Stimulated activated CD4-positive, alpha-beta T cell treated with anti-CD3 and anti-CD28 coated beads, Interleukin-2, amount 100 ng/mL, for 48 hours (primary cell): Measurements from ENCODE around the gene AFF4.
"Not testable (repeated sequence)": the region's sequence is repeated elsewhere in the genome, so short reads cannot be mapped to it uniquely, and the experiment has no call there.

Source experiments
- DNase-seq, 2 donors: peaks; one replicate each; pipeline ENCODE4 v3.0.0-alpha.2; 2020

Gene AFF4

DNA sequence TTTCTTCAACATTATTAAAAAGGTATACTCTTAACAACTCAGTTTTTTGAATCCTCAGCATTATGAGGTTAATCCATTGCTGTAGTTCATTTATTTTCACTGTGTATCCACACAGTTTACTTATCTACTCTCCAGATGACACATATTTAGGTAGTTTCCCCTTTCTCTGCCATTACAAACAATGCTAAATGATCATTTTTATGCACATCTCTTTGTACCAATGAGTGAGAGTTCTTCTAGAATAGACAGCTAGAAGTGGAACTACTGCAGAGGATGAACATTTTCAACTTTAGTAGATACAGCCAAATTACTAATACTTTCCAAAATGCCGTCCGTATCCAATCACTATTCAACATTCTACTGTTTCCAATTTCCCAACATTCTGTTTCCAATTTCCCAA, 11.5 kb downstream of the AFF4 start:
- no peak for DNase-seq

DNA sequence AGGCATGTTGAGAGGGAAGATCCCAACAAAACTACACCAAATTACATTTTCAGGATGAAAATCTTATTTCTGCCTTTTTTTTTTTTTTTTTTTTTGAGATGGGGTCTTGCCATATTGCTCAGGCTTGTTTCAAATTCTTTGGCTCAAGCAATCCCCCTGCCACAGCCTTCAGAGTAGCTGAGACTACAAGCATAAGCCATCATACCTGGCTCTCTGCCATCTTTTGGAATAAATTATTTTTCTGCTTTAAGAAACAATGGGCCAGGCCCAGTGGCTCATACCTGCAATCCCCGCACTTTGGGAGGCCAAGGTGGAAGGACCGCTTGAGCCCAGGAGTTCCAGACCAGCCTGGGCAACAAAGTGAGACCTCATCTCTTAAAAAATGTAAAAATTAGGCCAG, 14.3 kb downstream of the AFF4 start:
- no peak for DNase-seq

DNA sequence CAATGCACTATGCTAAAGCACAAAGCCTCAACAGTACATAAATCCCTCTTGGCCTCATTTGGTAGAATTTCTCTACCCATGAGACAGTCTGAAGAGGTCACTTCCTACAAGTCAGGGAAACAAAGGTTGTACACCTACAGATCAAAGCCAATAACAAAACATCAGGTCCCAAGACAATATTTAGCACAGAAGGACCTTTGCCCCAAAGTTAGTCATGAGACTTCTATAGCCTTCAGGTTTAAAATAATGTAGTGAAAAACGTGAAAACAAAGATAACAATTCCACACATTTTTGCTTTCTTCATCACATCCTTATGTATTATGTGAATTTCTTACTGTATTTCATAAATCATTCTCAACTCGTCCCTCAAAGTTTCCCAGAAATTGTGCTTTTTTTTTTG, 15.8 kb downstream of the AFF4 start:
- DNase-seq = no peak

DNA sequence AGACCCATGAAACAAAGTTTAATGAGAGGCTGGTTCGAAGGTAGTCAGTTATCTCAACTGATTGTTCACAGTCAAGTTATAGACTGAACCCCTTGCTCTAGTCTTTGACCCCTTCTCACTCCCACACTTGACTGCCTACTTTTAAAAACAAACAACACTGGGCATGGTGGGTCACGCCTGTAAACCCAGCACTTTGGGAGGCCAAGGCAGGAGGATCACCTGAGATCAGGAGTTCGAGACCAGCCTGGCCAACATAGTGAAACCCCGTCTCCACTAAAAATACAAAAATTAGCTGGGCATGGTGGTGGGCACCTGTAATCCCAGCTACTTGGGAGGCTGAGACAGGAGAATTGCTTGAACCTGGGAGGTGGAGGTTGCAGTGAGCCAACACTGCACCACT, 18.1 kb downstream of the AFF4 start:
- DNase-seq = not testable (repeated sequence)

DNA sequence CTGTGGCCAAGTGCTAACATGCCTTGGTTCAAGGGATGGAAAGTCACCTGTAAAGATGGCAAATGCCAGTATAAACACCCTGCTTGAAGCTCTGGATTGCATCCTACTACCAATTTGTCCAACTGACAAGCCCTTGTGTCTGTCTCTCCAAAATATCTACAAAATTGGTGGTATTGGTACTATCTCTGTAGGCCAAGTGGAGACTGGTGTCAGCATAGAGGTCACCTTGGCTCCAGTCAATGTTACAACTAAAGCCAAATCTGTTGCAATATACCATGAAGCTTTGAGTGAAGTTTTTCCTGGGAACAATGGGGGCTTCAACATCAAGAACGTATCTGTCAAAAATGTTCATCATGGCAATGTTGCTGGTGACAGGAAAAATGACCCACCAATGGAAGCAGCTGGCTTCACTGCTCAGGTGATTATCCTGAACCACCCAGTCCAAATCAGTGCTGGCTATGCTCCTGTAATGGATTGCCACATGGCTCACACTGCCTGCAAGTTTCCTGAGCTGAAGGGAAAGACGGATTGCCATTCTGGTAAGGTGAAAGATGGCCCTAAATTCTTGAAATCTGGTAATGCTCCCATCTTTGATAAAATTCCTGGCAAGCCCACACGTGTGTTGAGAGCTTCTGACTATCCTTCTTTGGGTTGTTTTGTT, 19.9 kb downstream of the AFF4 start:
- no peak for DNase-seq

DNA sequence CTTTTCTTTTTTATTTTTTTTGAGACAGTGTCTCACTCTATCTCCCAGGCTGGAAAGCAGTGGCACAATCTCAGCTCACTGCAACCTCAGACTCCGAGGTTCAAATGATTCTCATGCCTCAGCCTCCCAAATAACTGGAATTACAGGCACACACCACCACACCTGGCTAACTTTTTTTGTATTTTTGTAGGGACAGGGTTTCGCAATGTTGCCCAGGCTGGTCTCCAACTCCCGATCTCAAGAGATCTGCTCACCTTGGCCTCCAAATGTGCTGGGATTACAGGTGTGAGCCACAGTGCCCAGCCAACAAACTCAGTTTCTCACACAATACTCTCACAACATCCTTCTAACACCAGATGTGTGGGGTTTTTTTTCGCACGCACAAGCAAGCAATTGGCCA, 22.1 kb downstream of the AFF4 start:
- no peak for DNase-seq

DNA sequence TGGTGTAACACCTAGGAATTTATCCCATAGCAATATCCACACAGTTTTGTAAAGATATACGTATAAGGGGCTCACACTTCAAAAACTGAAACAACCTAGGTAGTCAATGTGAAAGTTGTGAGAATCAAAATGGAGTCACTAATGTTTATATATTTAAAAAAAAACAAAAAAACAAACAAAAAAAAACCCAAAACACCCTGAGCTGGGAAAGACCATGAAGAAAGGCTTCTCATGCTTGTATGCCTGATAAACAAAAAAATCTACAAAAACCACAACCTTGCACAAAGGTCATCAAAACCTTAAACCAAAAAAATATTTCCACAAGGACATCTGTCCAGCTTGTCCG, 35.4 kb downstream of the AFF4 start:
- DNase-seq = no peak

DNA sequence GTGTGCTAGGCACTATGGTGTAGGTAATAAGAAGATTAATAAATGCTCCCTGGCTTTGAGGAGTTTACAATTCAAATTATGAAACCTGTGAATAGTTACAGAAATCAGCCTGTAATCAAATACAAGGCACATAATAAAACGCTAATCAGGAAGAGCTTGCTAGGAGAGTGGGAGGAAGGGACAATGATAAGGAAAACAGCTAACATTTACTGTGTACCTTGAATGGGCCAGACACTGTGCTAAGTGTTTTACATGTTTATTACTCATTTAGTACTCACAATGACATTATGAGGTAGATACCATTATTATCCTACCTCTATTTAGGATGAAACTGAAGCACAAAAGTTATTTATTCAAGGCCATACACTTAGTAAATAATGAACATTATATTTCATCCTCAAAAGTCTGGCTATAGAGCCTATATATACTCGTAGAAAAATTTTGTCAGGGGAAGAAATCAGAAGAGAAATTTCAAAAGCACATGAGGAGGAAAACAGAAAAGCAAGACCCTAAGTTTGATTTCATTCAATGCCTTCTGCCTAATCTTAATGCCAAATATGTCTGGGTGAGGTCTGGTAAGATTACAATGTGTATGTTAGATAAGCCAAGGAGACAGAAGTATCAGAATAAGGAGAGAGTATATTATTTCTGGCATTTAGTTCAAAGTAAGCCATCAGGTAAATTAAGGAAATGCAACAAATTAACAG, 35.9 kb downstream of the AFF4 start:
- no peak for DNase-seq

DNA sequence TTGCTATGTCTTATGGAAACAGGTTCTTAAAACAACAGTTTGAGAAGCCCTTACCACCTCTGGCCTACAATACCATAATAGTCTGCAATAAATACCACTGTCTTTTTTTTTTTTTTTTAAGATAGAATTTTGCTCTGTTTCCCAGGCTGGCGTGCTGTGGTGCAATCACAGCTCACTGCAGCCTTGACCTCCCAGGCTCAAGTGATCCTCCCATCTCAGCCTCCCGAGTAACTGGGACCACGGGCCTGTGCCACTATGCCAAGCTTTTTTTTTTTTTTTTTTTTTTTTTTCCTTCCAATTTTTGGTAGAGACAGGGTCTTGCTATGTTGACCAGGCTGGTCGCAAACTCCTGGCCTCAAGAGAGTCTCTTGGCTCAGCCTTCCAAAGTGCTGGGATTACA, 37.0 kb downstream of the AFF4 start:
- DNase-seq = no peak

DNA sequence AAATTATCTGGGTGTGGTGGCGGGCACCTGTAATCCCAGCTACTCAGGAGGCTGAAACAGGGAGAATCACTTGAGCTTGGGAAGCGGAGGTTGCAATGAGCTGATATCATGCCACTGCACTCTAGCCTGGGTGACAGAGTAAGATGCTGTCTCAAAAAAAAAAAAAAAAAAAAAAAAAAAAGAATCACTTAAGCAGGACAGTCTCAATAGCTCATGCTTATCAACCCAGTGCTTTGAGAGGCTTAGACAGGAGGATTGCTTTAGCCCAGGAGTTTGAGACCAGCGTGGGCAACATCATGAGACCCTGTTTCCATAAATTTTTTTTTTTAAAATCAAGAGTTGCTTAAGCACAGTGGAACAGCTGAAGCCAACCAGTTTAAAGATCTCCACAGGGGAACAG, 47.3 kb downstream of the AFF4 start:
- DNase-seq = no peak

DNA sequence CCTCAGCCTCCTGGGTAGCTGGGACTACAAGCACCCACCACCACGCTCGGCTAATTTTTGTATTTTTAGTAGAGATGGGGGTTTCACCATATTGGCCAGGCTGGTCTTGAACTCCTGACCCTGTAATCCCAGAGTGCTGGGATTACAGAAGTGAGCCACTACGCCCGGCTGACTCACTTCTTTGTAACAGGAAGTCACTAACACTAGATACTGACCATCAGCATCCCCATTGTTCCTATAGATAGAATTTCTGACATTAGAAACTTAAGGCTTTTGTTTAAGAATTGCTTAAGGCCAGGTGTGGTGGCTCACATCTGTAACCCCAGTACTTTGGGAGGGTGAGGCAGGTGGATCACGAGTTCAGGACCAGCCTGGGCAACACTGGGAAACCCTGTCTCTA, 47.8 kb downstream of the AFF4 start:
- no peak for DNase-seq

DNA sequence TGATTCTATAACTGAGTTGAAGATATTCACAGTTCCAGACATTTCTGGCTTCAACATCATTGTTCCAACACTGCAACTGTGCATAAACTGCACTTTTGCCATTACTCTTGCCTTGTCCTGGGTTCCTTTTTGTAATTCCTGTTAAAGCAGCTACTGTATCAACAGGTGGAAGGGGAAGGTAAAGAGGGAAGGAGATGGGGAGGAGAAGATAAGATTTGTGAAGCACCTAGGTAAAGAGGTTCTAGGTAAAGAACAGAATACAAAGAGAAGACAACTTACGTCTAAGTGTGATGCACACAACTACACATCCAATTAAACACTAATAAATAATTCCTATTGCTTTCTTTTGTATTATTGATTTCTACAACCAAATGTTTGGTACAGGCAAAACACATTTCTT, 53.7 kb downstream of the AFF4 start:
- no peak for DNase-seq

DNA sequence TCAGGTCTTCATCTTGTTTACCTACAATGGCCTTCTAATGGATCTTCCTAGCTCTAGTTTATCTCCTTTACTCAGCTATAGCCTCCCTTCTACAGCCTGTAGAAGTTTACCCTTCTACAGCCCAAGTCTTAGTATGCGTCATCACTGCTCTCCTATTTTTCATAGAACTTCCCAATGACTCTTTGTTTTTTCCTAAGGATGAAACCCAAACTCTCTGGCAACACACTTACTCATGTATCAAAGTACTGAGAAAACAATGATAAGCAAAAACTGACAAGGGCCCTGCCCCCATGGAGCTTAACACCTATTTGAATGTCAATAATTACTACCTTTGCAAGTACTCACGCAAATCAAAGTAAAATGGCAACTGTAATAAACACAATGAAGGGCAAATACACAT, 56.3 kb downstream of the AFF4 start:
- DNase-seq = no peak

DNA sequence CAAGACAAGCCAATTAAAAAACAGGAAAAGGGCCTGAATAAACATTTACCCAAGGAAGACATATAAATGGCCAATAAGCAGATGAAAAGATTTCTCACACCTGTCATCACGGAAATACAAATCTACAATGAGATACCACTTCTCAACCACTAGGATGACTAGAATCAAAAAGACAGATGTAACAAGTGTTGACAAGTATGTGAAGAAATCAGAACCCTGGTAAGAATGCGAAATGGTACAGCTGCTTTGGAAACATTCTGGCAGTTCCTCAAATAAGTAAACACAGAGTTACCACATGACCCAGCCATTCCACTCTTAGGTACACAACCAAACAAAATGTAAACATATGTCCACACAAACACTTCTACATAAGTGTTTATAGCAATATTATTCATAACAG, 57.5 kb downstream of the AFF4 start:
- no peak for DNase-seq

DNA sequence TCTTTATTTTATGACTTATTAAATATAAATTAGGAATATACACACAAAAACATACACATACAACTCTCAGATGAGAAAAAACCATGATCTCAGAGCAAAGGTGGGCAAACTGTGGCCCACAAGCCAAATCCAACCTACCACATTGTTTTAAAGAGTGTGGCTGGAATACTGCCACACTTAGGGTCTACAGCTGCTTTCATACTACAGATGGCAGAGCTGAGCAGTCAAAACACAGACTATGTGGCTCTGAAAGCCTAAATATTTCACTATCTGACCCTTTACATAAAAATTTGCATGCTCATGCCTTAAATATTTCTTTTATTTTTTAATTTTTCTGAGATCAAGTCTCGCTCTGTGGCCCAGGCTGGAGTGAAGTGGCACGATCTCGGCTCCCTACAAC, 61.7 kb downstream of the AFF4 start:
- DNase-seq = no peak

DNA sequence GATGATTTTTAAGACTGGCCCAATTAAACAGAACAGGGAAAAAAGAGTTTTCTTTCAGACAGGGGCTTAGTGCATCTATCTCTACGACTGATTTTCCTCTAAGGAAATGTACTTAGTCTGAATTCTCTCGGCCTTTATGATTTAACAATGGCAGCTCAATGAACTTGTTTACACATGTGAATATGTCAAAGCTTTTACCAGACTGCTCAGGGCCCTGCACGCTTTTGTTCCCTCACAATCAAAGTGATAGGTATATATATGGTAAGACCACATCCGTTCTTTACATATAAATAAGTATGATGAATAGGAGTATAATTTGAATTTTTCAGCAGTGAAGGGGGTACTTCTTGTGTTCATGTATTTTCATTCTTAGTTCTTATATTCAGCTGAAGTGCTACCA, 62.4 kb downstream of the AFF4 start:
- no peak for DNase-seq

DNA sequence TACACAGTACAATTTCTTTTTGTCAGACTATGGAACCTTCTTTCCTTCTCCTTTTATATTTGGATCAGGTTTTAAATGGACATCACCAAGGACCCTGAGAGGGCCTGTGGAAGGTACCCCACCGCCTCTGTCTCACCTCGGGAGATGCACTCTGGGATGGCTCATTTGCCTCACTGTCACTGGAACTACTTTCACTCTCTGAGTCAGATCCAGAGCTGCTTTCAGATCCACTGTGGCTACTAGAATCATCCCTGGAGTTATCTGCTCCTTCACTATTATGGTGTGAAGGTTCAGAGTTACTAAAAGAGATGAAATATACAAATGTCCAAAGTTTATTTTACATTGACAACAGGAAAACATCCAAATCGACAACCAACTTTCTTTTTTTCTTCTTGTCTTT, 65.3 kb downstream of the AFF4 start:
- DNase-seq = no peak

DNA sequence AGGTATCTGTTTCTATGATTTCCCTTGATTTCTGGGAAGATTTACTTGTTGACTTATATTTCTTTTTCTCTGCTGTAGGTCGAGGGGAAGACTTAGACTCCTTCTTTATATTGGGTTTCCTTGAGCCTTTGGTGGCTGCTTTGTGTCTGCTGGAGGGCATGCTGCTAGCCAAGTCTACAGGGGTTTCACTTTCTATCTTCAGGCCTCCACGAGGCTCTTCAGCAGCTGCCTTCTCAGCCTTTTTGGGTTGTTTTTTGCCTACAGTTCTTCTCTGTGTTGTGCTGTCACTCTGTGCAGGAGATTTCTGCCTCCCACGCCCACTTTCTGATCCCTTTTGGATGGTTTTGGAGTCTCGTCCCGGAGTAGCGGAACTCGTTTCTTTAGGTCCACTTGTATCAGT, 66.7 kb downstream of the AFF4 start:
- no peak for DNase-seq

DNA sequence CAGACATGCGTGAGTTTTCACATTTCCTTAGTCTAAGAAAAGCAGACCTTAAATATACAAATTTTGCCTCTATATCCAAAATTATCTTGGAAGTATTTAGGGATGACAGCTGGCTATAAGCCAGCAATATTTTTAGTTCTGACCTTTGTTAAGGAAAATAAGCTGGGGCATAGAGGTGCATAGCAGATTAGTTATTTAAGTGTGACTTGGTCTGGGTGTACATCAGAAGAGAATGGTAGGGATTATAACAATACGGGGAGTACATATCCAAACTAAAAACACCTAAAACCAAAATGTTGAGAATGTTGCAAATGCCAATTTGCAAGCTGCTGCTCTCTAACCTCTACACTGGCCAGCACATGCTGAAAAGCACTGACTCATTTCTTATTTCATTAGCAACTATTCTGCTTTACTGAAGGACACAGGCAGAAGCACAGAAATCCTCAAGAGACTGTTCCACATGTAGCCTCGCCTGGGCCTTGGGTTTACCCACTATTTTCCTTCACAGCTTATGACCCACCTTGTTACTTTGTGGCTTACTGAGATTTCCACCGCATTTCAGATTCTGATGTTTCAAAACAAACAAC, 67.6 kb downstream of the AFF4 start:
- no peak for DNase-seq

DNA sequence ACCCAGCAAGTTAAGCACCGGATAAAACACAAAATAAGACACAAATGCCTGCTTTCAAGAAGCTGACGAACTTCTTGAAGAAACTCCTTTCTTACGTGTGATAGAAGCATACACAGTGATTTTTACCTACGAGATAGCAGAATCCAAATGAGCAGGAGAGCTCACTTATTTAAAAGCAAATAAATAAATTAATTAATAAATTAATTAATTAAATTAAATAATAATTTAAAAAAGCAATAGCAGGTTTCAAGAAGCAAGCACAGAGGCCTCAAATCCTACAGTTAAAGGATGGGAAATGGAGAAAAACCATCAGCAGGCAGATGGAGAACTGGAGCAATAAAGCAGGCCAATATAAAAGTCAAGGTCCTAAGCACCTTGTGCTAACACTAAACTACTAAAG, 72.6 kb downstream of the AFF4 start:
- DNase-seq = no peak

DNA sequence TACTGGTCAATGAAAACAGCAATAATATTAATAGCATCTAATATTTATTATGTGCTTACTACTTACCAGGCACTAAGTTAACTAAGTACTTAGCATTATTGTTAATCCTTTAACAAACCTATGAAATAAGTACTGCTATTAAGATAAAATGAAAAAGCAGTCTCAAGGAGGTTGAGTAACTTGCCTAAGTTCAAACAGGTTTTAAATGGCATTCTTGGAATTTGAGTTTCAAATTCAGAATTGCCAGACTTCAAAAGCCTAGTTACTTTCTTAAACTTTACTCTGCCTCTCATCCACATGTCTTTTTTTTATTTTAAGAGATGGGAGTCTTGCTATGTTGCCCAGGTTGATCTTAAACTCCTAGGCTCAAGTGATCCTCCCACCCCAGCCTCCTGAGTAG, 73.9 kb downstream of the AFF4 start:
- DNase-seq = no peak

DNA sequence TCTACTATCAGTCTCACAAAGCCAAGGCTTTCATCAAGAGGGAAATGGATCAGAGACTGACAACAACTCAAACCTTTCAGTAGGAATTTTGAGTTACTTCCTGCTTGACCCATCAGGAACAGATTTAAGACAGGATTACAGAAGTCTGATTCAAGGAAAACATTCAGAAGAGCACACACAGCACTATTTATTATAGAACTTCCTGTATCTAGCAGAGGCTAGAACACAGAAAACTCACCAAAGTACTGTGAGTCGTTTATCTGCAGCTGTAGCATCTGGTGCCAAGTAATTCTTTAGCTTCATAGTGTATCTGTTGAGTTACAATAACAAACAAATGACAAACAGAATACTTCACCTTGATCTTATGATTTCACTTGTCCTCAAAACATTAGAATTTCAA, 76.2 kb downstream of the AFF4 start:
- no peak for DNase-seq

DNA sequence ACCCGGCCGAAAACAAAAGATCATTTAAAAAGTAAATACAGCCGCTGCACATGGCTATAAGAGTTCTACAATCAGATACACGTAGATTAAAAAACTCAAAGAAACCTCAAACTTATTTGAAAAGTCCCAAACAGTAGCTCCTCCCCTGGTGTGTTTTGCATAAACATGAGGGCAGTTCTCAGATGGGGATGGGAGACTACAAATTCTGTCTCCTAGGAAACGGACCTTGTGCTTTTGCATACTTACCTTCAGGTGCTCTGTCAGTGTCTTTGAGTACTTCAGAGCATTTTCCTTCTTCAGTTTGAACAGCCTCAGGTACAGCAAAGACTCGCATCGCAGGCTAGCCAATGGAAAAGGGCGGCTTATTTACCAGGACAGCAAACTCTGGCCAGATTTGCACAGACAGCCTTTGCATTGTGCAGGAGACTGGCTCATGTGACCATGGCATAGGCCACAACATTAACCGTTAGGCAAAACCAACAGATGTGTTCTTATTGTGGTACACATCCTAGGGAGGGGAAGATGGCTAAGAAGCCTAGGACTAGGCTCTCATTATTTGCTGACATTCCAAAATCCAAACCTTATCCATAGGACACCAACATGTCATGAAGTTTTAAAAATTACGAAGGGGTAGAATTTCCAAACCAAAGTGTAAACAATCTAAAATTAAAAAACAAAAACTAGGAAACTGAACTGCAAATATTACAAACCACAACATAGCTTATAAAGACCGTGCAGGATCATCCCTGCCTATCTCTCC, 77.2 kb downstream of the AFF4 start:
- DNase-seq = no peak

DNA sequence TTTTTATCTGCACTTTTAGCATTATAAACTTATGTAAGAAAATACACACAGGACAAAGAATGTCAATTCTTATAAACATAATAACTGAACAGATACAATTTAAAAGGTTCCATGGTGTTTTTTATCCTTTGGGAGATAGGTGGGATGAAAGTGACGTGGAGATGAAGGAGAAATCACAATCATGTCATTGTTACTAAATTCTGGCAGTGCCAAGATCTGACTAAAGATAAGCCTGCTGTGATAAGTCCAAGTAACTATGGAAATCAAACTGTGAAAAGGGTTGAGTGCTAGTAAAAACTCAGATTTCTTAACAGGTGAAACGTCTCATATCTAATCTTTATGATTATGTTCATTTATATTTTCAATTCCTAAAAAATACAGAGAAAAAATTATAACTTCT, 78.9 kb downstream of the AFF4 start:
- DNase-seq = no peak
